Sigmoid colon (tissue), 4 donors: ENCODE results near the gene CDK14.

ENCODE experiments used
- EP300 ChIP-seq, 4 donors: sonication (generic); formaldehyde crosslinking; IDR thresholded peaks; one replicate each; pipeline ENCODE4 v1.6.1; 2017; ENCODE audit warnings: antibody characterized with exemption in 4 of 4
- POLR2A ChIP-seq, 2 donors: fragments of 450-650 bp; IDR thresholded peaks; one replicate each; pipeline ENCODE4 v1.6.1; 2016; ENCODE audit warnings: antibody characterized with exemption in 2 of 2, mild to moderate bottlenecking in 2 of 2, moderate library complexity in 2 of 2
- POLR2AphosphoS5 ChIP-seq, 4 donors: sonication (generic); formaldehyde crosslinking; IDR thresholded peaks; one replicate each; pipeline ENCODE4 v1.6.1; 2017; ENCODE audit warnings: antibody characterized with exemption in 4 of 4
- TF ChIP-seq, protein P1 (sequence below), 4 experiments: fragments of 450-650 bp in 3 of 4; fragments of 200-600 bp in 1 of 4; IDR thresholded peaks; one replicate each; pipeline ENCODE4 v1.5.1; 2016 to 2019; ENCODE audit warnings: antibody characterized with exemption in 4 of 4, mild to moderate bottlenecking in 3 of 4, moderate library complexity in 2 of 4

DNA sequence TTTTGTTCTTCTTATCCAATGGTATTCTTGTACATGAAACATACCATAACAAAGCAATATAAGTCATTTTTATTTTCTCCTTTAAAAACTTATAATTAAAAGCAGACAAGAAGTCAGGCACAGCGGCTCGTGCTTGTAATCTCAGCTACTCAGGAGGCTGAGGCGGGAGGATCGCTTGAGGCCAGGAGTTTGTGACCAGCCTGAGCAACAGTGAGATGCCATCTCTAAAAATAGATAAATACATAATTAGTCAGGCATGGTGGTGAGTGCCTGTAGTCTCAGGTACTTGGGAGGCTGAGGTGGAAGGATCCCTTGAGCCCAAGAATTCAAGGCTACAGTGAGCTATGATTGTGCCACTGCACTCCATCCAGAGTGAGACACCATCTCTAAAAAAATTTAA is 473.0 kb downstream of the CDK14 start:
- TF ChIP-seq, protein P1, sequence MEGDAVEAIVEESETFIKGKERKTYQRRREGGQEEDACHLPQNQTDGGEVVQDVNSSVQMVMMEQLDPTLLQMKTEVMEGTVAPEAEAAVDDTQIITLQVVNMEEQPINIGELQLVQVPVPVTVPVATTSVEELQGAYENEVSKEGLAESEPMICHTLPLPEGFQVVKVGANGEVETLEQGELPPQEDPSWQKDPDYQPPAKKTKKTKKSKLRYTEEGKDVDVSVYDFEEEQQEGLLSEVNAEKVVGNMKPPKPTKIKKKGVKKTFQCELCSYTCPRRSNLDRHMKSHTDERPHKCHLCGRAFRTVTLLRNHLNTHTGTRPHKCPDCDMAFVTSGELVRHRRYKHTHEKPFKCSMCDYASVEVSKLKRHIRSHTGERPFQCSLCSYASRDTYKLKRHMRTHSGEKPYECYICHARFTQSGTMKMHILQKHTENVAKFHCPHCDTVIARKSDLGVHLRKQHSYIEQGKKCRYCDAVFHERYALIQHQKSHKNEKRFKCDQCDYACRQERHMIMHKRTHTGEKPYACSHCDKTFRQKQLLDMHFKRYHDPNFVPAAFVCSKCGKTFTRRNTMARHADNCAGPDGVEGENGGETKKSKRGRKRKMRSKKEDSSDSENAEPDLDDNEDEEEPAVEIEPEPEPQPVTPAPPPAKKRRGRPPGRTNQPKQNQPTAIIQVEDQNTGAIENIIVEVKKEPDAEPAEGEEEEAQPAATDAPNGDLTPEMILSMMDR (IDR thresholded peaks at IDR 0.05) = no peak
- TF ChIP-seq POLR2A (IDR thresholded peaks at IDR 0.05) (no peak), EP300 (IDR thresholded peaks at IDR 0.05) (no peak), POLR2AphosphoS5 (IDR thresholded peaks at IDR 0.05) (no peak)
